CD4-positive, alpha-beta T cell (primary cell): ENCODE measurements around the gene KRTAP25-1. TPM values are rescaled to one million over a fixed set of nuclear protein-coding genes. Genes with fewer than 3 reads are reported as not detected.

Experiments
- ATAC-seq: fragments of 200-7000 bp; cut with Tn5 transposase; one replicate; pipeline ENCODE4 v1.10.0; 2022; ENCODE audit warnings: mild to moderate bottlenecking; ENCODE audit not compliant: poor library complexity
- CTCF ChIA-PET: fragments of 350-600 bp; sonication (Branson Sonifier 250); formaldehyde crosslinking; loops from one replicate; lab custom pipeline; 2021; ENCODE audit warnings: antibody characterized with exemption, inconsistent platforms; lab: Charles Lee
- POLR2A ChIA-PET: fragments of 350-600 bp; sonication (Branson Sonifier 250); formaldehyde crosslinking; loops from one replicate; lab custom pipeline; 2021; ENCODE audit warnings: antibody characterized with exemption, inconsistent platforms; lab: Charles Lee
- DNase-seq, 14 experiments: peaks; one replicate each; pipeline ENCODE4 v3.0.0-alpha.2; 2013 to 2020; ENCODE audit warnings: mixed read lengths in 2 of 14
- H3K27ac ChIP-seq, 2 donors: one replicate each; pipeline versions ENCODE4 v1.5.1 to v1.7.0; 2013; ENCODE audit warnings: low read length in 2 of 2, low read depth in 1 of 2, mild to moderate bottlenecking in 1 of 2
- H3K27me3 ChIP-seq, 2 experiments: 1 replicate in 1 of 2; 2 replicates in 1 of 2; pipeline versions ENCODE4 v1.6.1 to v1.7.0; 2013; ENCODE audit warnings: low read length in 2 of 2, control low read depth in 1 of 2, mild to moderate bottlenecking in 1 of 2, moderate library complexity in 1 of 2; ENCODE audit not compliant: insufficient read depth in 2 of 2, control insufficient read depth in 1 of 2
- H3K36me3 ChIP-seq: one replicate; pipeline ENCODE4 v1.6.1; 2013; ENCODE audit warnings: low read length, control low read depth; ENCODE audit not compliant: insufficient read depth
- H3K4me1 ChIP-seq: one replicate; pipeline ENCODE4 v1.6.1; 2013; ENCODE audit warnings: low read length, control low read depth; ENCODE audit not compliant: insufficient read depth
- H3K4me3 ChIP-seq: one replicate; pipeline ENCODE4 v1.5.1; 2013; ENCODE audit warnings: mild to moderate bottlenecking, low read length, moderate library complexity
- H3K9me3 ChIP-seq, 2 experiments: 1 replicate in 1 of 2; 2 replicates in 1 of 2; pipeline versions ENCODE4 v1.6.1 to v1.7.0; 2013; ENCODE audit warnings: low read length in 2 of 2, mild to moderate bottlenecking in 2 of 2, control low read depth in 1 of 2, moderate library complexity in 1 of 2; ENCODE audit not compliant: control insufficient read depth in 1 of 2, insufficient read depth in 1 of 2
- H3K27ac Mint-ChIP-seq: one replicate; pipeline ENCODE4 v1.8.0; 2020; ENCODE audit warnings: mixed read lengths
- H3K27me3 Mint-ChIP-seq: one replicate; pipeline ENCODE4 v1.8.0; 2021; ENCODE audit warnings: mixed read lengths
- H3K36me3 Mint-ChIP-seq: one replicate; pipeline ENCODE4 v1.8.0; 2021; ENCODE audit warnings: low read depth, mixed read lengths
- H3K4me1 Mint-ChIP-seq: one replicate; pipeline ENCODE4 v1.8.0; 2021; ENCODE audit warnings: low read depth, mixed read lengths
- H3K4me3 Mint-ChIP-seq: one replicate; pipeline ENCODE4 v1.8.0; 2020; ENCODE audit warnings: mild to moderate bottlenecking, mixed read lengths
- H3K9me3 Mint-ChIP-seq: one replicate; pipeline ENCODE4 v1.8.0; 2020; ENCODE audit warnings: mixed read lengths
- intact Hi-C, 2 experiments: fragments of 100-400 bp; cut with DNase I in 1 of 2; cut with micrococcal nuclease in 1 of 2; formaldehyde crosslinking; loops; one replicate each; pipeline versions ENCODE4 v1.15.1 to v1.9.0; 2023 to 2025; cut with DNase I, micrococcal nuclease
- total RNA-seq, 174 experiments: library from RNA in 2 of 174; stranded (reverse) in 2 of 174; gene quantifications; one replicate each; pipeline ENCODE4 v1.2.3 and lab custom pipeline; 2021 to 2026
- TF ChIP-seq, protein P1 (sequence below): fragments of 200-600 bp; IDR thresholded peaks from one replicate; pipeline ENCODE4 v1.8.0; 2022; ENCODE audit warnings: antibody characterized with exemption, mild to moderate bottlenecking

The KRTAP25-1 gene
- total RNA-seq, 2 experiments from 2014 or later = not detected

DNA sequence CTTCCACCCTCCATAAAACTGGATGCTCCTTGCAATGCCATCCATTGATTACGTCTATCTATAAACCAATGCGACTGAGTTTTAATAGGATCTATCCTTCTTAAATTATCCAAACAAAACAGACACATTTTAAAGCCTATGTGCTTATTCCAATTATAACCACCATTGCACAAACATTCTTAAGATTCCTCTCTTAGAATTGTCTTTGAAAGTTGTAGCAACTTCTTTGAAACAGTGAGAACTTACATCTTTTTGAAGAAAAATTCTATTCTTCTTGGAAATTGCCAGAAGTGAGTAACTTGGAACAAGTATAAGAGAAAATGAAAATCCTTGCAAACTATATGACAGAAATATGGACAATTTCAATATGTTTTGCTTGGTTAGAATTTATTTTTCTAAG is 30.9 kb upstream of the KRTAP25-1 start, which contains the start of gene KRTAP26-1:
KRTAP26-1 (minus strand) TSS at position 101 of the 400 bp plus-strand sequence. CDS start 280 bp downstream, outside the sequence.
- Mint-ChIP-seq H3K4me3 (no peak within 1 kb of the TSS), H3K27ac (no peak within 1 kb of the TSS)

DNA sequence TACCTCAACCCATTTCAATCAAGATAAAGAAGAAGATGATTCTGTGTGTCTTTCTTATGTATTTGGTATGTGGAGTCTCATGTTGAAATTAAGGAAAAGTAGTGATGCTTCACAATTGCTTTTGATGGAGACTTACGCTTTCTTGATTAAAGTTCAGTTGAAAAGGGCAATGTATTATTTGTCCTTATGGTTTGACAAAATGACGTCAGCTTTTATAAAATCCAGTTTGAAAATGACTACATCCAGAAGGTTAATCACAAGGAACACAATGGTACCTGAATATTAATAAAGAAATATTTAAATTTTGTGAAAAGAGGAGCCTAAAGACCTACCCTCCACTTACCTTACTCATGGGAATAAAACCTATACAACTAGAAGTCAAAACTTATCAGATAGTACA is 26.4 kb upstream of the KRTAP25-1 start:
- Histone ChIP-seq H3K4me3 (no peak overlapping the region), H3K9me3 (peaks cover 0 to 4% of the 10 kb centered on the region in 2 experiments), H3K4me1 (no peaks in the 10 kb centered on the region), H3K36me3 (no peaks in the 10 kb centered on the region), H3K27ac (no peak overlapping the region), H3K27me3 (no peaks in the 10 kb centered on the region)
- ChIA-PET CTCF (no interaction called here), POLR2A (no interaction called here)
- DNase-seq (no peak), ATAC-seq (no peak)
- H3K4me1 Mint-ChIP-seq = no peaks in the 10 kb centered on the region
- H3K4me3 Mint-ChIP-seq = no peak overlapping the region
- H3K36me3 Mint-ChIP-seq = no peaks in the 10 kb centered on the region
- intact Hi-C loops = no loop called here
- H3K27me3 Mint-ChIP-seq = no peaks in the 10 kb centered on the region
- peaks cover 2% of the 10 kb centered on the region for H3K9me3 Mint-ChIP-seq
- no peak overlapping the region for H3K27ac Mint-ChIP-seq
- TF ChIP-seq, protein P1, sequence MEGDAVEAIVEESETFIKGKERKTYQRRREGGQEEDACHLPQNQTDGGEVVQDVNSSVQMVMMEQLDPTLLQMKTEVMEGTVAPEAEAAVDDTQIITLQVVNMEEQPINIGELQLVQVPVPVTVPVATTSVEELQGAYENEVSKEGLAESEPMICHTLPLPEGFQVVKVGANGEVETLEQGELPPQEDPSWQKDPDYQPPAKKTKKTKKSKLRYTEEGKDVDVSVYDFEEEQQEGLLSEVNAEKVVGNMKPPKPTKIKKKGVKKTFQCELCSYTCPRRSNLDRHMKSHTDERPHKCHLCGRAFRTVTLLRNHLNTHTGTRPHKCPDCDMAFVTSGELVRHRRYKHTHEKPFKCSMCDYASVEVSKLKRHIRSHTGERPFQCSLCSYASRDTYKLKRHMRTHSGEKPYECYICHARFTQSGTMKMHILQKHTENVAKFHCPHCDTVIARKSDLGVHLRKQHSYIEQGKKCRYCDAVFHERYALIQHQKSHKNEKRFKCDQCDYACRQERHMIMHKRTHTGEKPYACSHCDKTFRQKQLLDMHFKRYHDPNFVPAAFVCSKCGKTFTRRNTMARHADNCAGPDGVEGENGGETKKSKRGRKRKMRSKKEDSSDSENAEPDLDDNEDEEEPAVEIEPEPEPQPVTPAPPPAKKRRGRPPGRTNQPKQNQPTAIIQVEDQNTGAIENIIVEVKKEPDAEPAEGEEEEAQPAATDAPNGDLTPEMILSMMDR = no peak

More for the DNA sequence above, 30.9 kb upstream of the KRTAP25-1 start, which contains the start of gene KRTAP26-1:
- no peaks in the 10 kb centered on the region for H3K36me3 Mint-ChIP-seq
- Histone ChIP-seq H3K27ac (no peak within 1 kb of the TSS), H3K4me1 (no peaks in the 10 kb centered on the region), H3K9me3 (peaks cover 0 to 4% of the 10 kb centered on the region in 2 experiments), H3K27me3 (no peaks in the 10 kb centered on the region), H3K36me3 (no peaks in the 10 kb centered on the region), H3K4me3 (no peak within 1 kb of the TSS)
- DNase-seq = no peak
- H3K4me1 Mint-ChIP-seq = no peaks in the 10 kb centered on the region
- CTCF ChIA-PET = no interaction called here
- TF ChIP-seq, protein P1 = no peak
- POLR2A ChIA-PET = no interaction called here
- intact Hi-C loops = no loop called here
- no peaks in the 10 kb centered on the region for H3K27me3 Mint-ChIP-seq
- H3K9me3 Mint-ChIP-seq = peaks cover 6% of the 10 kb centered on the region
- ATAC-seq = no peak

DNA sequence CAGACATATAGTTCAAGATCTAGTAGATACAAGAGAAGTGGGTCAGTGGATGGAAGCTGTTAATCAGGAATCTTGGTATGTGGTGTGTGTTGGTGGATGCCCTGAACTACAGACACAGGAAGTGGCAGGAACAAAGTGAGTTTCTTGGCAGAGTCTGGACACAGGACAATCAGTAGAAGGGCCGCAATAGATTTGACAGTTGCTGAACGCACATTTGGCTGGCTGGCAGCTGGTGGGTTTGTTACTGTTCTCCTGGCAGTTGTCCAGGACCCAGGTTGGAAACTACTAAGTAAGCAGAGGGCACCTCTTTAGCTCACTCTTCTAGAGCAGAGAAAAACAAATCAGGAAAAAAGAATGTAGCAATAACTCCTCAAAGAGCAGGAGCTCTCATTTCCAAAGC is 17.6 kb upstream of the KRTAP25-1 start:
- Mint-ChIP-seq H3K9me3 (no peaks in the 10 kb centered on the region), H3K4me3 (no peak overlapping the region), H3K27ac (no peak overlapping the region), H3K36me3 (no peaks in the 10 kb centered on the region), H3K27me3 (no peaks in the 10 kb centered on the region), H3K4me1 (no peaks in the 10 kb centered on the region)
- Histone ChIP-seq H3K9me3 (no peaks in the 10 kb centered on the region), H3K27me3 (no peaks in the 10 kb centered on the region), H3K27ac (no peak overlapping the region), H3K36me3 (no peaks in the 10 kb centered on the region), H3K4me1 (no peaks in the 10 kb centered on the region), H3K4me3 (no peak overlapping the region)
- ATAC-seq = no peak
- intact Hi-C loops = no loop called here
- POLR2A ChIA-PET = interaction anchor here (0.7 kb wide), 1 partner anchor 928 kb away, joined by 3 read pairs; no protein-coding TSS in a partner anchor
- CTCF ChIA-PET = no interaction called here
- TF ChIP-seq, protein P1 = no peak
- no peak for DNase-seq
